HG03025 (cell line): ENCODE results near the gene ASTN2.

ENCODE experiments used
- ATAC-seq: cut with Tn5 transposase; IDR thresholded peaks from one replicate; pipeline ENCODE4 v1.9.1; 2021; ENCODE audit warnings: mild to moderate bottlenecking, moderate library complexity; ENCODE audit not compliant: unreplicated experiment, low FRiP score

ASTN2 gene

GRCh38 chr9:117414906-117415331, at the start of gene ASTN2:
ASTN2 (minus strand) TSS chr9:117415057; CDS start chr9:117414938, 119 bp downstream.
- ATAC-seq: no peak

GRCh38 chr9:117462861-117463260, 48.0 kb upstream of the ASTN2 start:
- no peak for ATAC-seq

GRCh38 chr9:117461386-117461785, 46.5 kb upstream of the ASTN2 start:
- ATAC-seq: no peak

GRCh38 chr9:117460743-117461142, 45.9 kb upstream of the ASTN2 start:
- no peak for ATAC-seq

- ATAC-seq: no peak
Measured at GRCh38 chr9:117459913-117460312, 45.1 kb upstream of the ASTN2 start.

GRCh38 chr9:117458066-117458465, 43.2 kb upstream of the ASTN2 start:
- ATAC-seq: no peak

GRCh38 chr9:117454711-117455110, 39.9 kb upstream of the ASTN2 start:
- no peak for ATAC-seq

- ATAC-seq: no peak
Measured at GRCh38 chr9:117453737-117454136, 38.9 kb upstream of the ASTN2 start.

- ATAC-seq: no peak
Measured at GRCh38 chr9:117451311-117451710, 36.5 kb upstream of the ASTN2 start.

GRCh38 chr9:117448066-117448465, 33.2 kb upstream of the ASTN2 start:
- no peak for ATAC-seq

- ATAC-seq: no peak
Measured at GRCh38 chr9:117445631-117446030, 30.8 kb upstream of the ASTN2 start.

GRCh38 chr9:117444501-117444900, 29.6 kb upstream of the ASTN2 start:
- ATAC-seq: no peak

GRCh38 chr9:117437283-117437682, 22.4 kb upstream of the ASTN2 start:
- ATAC-seq: no peak

GRCh38 chr9:117435630-117436261, 20.9 kb upstream of the ASTN2 start:
- no peak for ATAC-seq

- no peak for ATAC-seq
Measured at GRCh38 chr9:117434566-117434965, 19.7 kb upstream of the ASTN2 start.

- ATAC-seq: no peak
Measured at GRCh38 chr9:117430813-117431212, 16.0 kb upstream of the ASTN2 start.

- no peak for ATAC-seq
Measured at GRCh38 chr9:117427357-117427913, 12.6 kb upstream of the ASTN2 start.

- no peak for ATAC-seq
Measured at GRCh38 chr9:117425566-117425965, 10.7 kb upstream of the ASTN2 start.

GRCh38 chr9:117424291-117424690, 9.4 kb upstream of the ASTN2 start:
- ATAC-seq: no peak

GRCh38 chr9:117418111-117418510, 3.3 kb upstream of the ASTN2 start:
- no peak for ATAC-seq

- ATAC-seq: no peak
Measured at GRCh38 chr9:117416856-117417255, 2.0 kb upstream of the ASTN2 start.

- no peak for ATAC-seq
Measured at GRCh38 chr9:117415358-117415914, 579 bp upstream of the ASTN2 start.
